SK-N-SH (cell line): Measurements from ENCODE around the gene PHAX. TPM values are rescaled to one million over a fixed set of nuclear protein-coding genes. Genes with fewer than 3 reads are reported as not detected.

Experiments
- CTCF ChIA-PET: fragments of 300-600, 350-600 bp; formaldehyde crosslinking; extraction: SDS; loops from one replicate; lab custom pipeline; 2021; lab: Yijun Ruan, JAX
- POLR2A ChIA-PET: fragments of 350-600 bp; sonication (Branson Sonifier 250); formaldehyde crosslinking; extraction: SDS; loops from one replicate; lab custom pipeline; 2020; ENCODE audit warnings: antibody characterized with exemption, inconsistent platforms; lab: Yijun Ruan, JAX
- DNase-seq: peaks from one replicate; pipeline ENCODE4 v3.0.0; 2012
- H2AFZ ChIP-seq: fragments of 200-600 bp; sonication (generic); 2 replicates; pipeline ENCODE4 v1.8.1; 2016; ENCODE audit warnings: antibody characterized with exemption, mild to moderate bottlenecking, low read depth
- H3F3A ChIP-seq: fragments of 200-600 bp; sonication (generic); replicated peaks from 2 replicates; pipeline ENCODE3; 2016; ENCODE audit warnings: antibody characterized with exemption, mild to moderate bottlenecking; ENCODE audit not compliant: insufficient read depth
- H3K27ac ChIP-seq, 2 experiments: fragments of 200-500 bp in 1 of 2; fragments of 200-600 bp in 1 of 2; sonication (Bioruptor generic) in 1 of 2; sonication (generic), shearing (Covaris generic) in 1 of 2; 2 replicates each; pipeline versions ENCODE4 v1.5.1 to v1.6.1; 2014 to 2016; ENCODE audit warnings: low read depth in 2 of 2, inconsistent platforms in 1 of 2, low read length in 1 of 2, mild to moderate bottlenecking in 1 of 2, mixed read lengths in 1 of 2
- H3K27me3 ChIP-seq: fragments of 200-600 bp; sonication (generic), shearing (Covaris generic); 2 replicates; pipeline ENCODE4 v1.6.1; 2016; ENCODE audit warnings: mixed run types; ENCODE audit not compliant: insufficient read depth
- H3K36me3 ChIP-seq, 2 experiments: fragments of 200-500 bp in 1 of 2; fragments of 200-600 bp in 1 of 2; sonication (Bioruptor generic) in 1 of 2; sonication (generic) in 1 of 2; replicated peaks in 1 of 2; 2 replicates each; pipeline versions ENCODE3 to v1.5.1; 2014 to 2016; ENCODE audit warnings: low read length in 1 of 2, mild to moderate bottlenecking in 1 of 2; ENCODE audit not compliant: insufficient read depth in 2 of 2, control insufficient read depth in 1 of 2
- H3K4me1 ChIP-seq, 2 experiments: fragments of 200-500 bp in 1 of 2; fragments of 200-600 bp in 1 of 2; sonication (Bioruptor generic) in 1 of 2; sonication (generic), shearing (Covaris generic) in 1 of 2; 2 replicates each; pipeline versions ENCODE4 v1.5.1 to v1.6.1; 2014 to 2016; ENCODE audit warnings: low read depth in 1 of 2, low read length in 1 of 2, mixed run types in 1 of 2; ENCODE audit not compliant: insufficient read depth in 2 of 2, control insufficient read depth in 1 of 2
- H3K4me2 ChIP-seq: fragments of 200-600 bp; sonication (generic), shearing (Covaris generic); 2 replicates; pipeline ENCODE4 v1.6.1; 2017; ENCODE audit warnings: mixed run types
- H3K4me3 ChIP-seq, 2 experiments: fragments of 200-500 bp in 1 of 2; fragments of 200-600 bp in 1 of 2; sonication (Bioruptor generic) in 1 of 2; sonication (generic), shearing (Covaris generic) in 1 of 2; 2 replicates each; pipeline versions ENCODE4 v1.5.1 to v1.8.1; 2014 to 2016; ENCODE audit warnings: low read depth in 2 of 2, inconsistent platforms in 1 of 2, low read length in 1 of 2, mild to moderate bottlenecking in 1 of 2, mixed read lengths in 1 of 2, moderate library complexity in 1 of 2
- H3K79me2 ChIP-seq: fragments of 200-600 bp; sonication (generic); 2 replicates; pipeline ENCODE4 v1.8.1; 2017; ENCODE audit warnings: mild to moderate bottlenecking; ENCODE audit not compliant: insufficient read depth
- H3K9ac ChIP-seq: fragments of 200-600 bp; sonication (generic); 2 replicates; pipeline ENCODE4 v1.6.1; 2017; ENCODE audit warnings: mixed run types
- H3K9me2 ChIP-seq: fragments of 200-600 bp; sonication (generic); 2 replicates; pipeline ENCODE4 v1.6.1; 2017; ENCODE audit warnings: mixed run types
- H3K9me3 ChIP-seq: fragments of 200-600 bp; sonication (generic); 2 replicates; pipeline ENCODE4 v1.6.1; 2017; ENCODE audit warnings: mixed run types, mild to moderate bottlenecking, moderate library complexity
- H4K20me1 ChIP-seq: fragments of 200-600 bp; sonication (generic); 2 replicates; pipeline ENCODE4 v1.6.1; 2017; ENCODE audit warnings: mild to moderate bottlenecking, mixed run types; ENCODE audit not compliant: insufficient read depth
- CTCF ChIP-seq: fragments of 200-600 bp; sonication (generic); IDR thresholded peaks from 2 replicates; pipeline ENCODE4 v1.6.1; 2017; ENCODE audit warnings: antibody characterized with exemption, mild to moderate bottlenecking, moderate library complexity
- FOXJ3 ChIP-seq: sonication (generic); formaldehyde crosslinking; IDR thresholded peaks from 2 replicates; pipeline ENCODE4 v1.5.1; 2020; ENCODE audit warnings: mild to moderate bottlenecking, missing genetic modification reagents
- GABPA ChIP-seq: IDR thresholded peaks from 2 replicates; pipeline ENCODE4 v1.4.0; 2012; ENCODE audit warnings: low read depth, mild to moderate bottlenecking
- GATA2 ChIP-seq: sonication (generic); formaldehyde crosslinking; IDR thresholded peaks from 2 replicates; pipeline ENCODE4 v1.5.0; 2020; ENCODE audit warnings: mild to moderate bottlenecking, missing genetic modification reagents
- JUND ChIP-seq: IDR thresholded peaks from 2 replicates; pipeline ENCODE4 v1.4.0; 2012
- NRF1 ChIP-seq: IDR thresholded peaks from 2 replicates; pipeline ENCODE4 v1.6.1; 2012; ENCODE audit warnings: low read depth, mild to moderate bottlenecking, low read length
- RAD21 ChIP-seq: IDR thresholded peaks from 2 replicates; pipeline ENCODE4 v1.6.1; 2012; ENCODE audit warnings: mild to moderate bottlenecking, low read length
- RFX5 ChIP-seq: IDR thresholded peaks from 2 replicates; pipeline ENCODE4 v1.6.1; 2012; ENCODE audit warnings: mild to moderate bottlenecking, improper control_type of control experiment, low read length
- TAF1 ChIP-seq: IDR thresholded peaks from 2 replicates; pipeline ENCODE4 v1.6.1; 2012; ENCODE audit warnings: low read depth, mild to moderate bottlenecking, low read length, moderate library complexity, borderline replicate concordance
- TCF12 ChIP-seq: IDR thresholded peaks from 2 replicates; pipeline ENCODE4 v1.4.0; 2012
- TEAD4 ChIP-seq: IDR thresholded peaks from 2 replicates; pipeline ENCODE4 v1.4.0; 2012; ENCODE audit warnings: mild to moderate bottlenecking, borderline replicate concordance; ENCODE audit not compliant: insufficient read depth
- YY1 ChIP-seq: IDR thresholded peaks from 2 replicates; pipeline ENCODE4 v1.4.0; 2012; ENCODE audit warnings: low read depth, mild to moderate bottlenecking
- ZBTB33 ChIP-seq: IDR thresholded peaks from 2 replicates; pipeline ENCODE4 v1.4.0; 2012; ENCODE audit warnings: low read depth, borderline replicate concordance
- WGBS: methylation state at CpG from one replicate; pipeline ENCODE4 v1.1.6; 2017; ENCODE audit warnings: low lambda C conversion rate; 5-methylcytosine and 5-hydroxymethylcytosine counted together
- polyA plus RNA-seq, 3 experiments: library from polyadenylated mRNA; depleted of rRNA; stranded (reverse); fragments of >200 nt; gene quantifications; 2 replicates each; pipeline ENCODE4 v1.2.3, GENCODE V29; 2012
- TF ChIP-seq, protein P1 (sequence below): fragments of 150-350 bp; IDR thresholded peaks from 2 replicates; pipeline ENCODE4 v1.6.1; 2017; ENCODE audit warnings: antibody characterized with exemption, low read length, low read depth, borderline replicate concordance

The PHAX gene
- polyA plus RNA-seq, 1 of the 3 experiments (the other 2 are of a cell fraction) = 25.1 TPM

- Histone ChIP-seq H3K79me2 (no peaks in the 10 kb centered on the region), H3K4me3 (no peak overlapping the region), H3K4me1 (no peaks in the 10 kb centered on the region), H2AFZ (no peak overlapping the region), H3K36me3 (no peaks in the 10 kb centered on the region), H3K9ac (no peak overlapping the region), H3F3A (no peaks in the 10 kb centered on the region), H3K27ac (no peak overlapping the region), H3K9me3 (0 out of 2 replicates have a peak, but pooled peaks cover 3% of the 10 kb centered on the region), H4K20me1 (no peaks in the 10 kb centered on the region), H3K27me3 (no peaks in the 10 kb centered on the region), H3K9me2 (no peaks in the 10 kb centered on the region), H3K4me2 (no peak overlapping the region)
- no peak for DNase-seq
- ChIA-PET POLR2A (no interaction called here), CTCF (interaction anchor here (1.0 to 1.7 kb wide), 3 partner anchors 14 to 138 kb away, joined by 3 to 7 read pairs (median 3); partner anchors contain the start of gene PHAX)
- WGBS = 92% methylated on average over 5 of the region's 5 CpGs
- TF ChIP-seq ZBTB33 (no peak), JUND (no peak), TAF1 (no peak), TCF12 (no peak)
- TF ChIP-seq, protein P1, sequence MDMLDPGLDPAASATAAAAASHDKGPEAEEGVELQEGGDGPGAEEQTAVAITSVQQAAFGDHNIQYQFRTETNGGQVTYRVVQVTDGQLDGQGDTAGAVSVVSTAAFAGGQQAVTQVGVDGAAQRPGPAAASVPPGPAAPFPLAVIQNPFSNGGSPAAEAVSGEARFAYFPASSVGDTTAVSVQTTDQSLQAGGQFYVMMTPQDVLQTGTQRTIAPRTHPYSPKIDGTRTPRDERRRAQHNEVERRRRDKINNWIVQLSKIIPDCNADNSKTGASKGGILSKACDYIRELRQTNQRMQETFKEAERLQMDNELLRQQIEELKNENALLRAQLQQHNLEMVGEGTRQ = no peak
These were observed 40.6 kb downstream of the PHAX start for GRCh38 chr5:126641387-126641786.

DNA sequence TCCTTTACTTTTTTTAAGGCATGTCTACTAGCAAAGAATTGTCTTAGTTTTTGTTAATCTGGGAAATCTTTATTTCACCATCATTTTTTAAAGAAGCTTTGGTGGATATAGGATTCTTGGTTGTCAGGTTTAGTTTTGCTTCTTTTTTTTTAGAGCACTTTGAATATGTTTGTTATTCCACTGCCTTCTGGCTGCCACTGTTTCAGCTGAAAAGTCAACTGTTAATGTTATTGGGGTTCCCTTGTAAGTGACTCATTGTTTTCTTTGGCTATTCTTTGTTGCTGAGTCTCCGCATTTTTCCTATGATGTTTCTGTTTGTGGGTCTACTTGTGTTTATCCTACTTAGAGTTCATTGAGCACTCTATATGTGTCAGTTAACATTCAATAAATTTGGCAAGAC, 44.4 kb downstream of the PHAX start:
- Histone ChIP-seq H4K20me1 (no peaks in the 10 kb centered on the region), H3K4me3 (no peak overlapping the region), H3K36me3 (no peaks in the 10 kb centered on the region), H3K27me3 (no peaks in the 10 kb centered on the region), H3K79me2 (no peaks in the 10 kb centered on the region), H3F3A (no peaks in the 10 kb centered on the region), H2AFZ (no peak overlapping the region), H3K9ac (no peak overlapping the region), H3K9me2 (no peaks in the 10 kb centered on the region), H3K27ac (no peak overlapping the region), H3K4me1 (no peaks in the 10 kb centered on the region), H3K9me3 (0 out of 2 replicates have a peak, but pooled peaks cover 3% of the 10 kb centered on the region), H3K4me2 (no peak overlapping the region)
- POLR2A ChIA-PET = no interaction called here
- CTCF ChIA-PET = no interaction called here
- TF ChIP-seq GABPA (no peak), NRF1 (no peak), TCF12 (no peak), TEAD4 (no peak)
- WGBS = 81% methylated on average over 1 of the region's 1 CpG
- DNase-seq = no peak

GRCh38 chr5:126647071-126647470, 46.3 kb downstream of the PHAX start:
- no peaks in the 10 kb centered on the region for H4K20me1 ChIP-seq
- H3K4me2 ChIP-seq = no peak overlapping the region
- ChIA-PET POLR2A (no interaction called here), CTCF (interaction anchor here (1.5 kb wide), 1 partner anchor 11 kb away, joined by 6 read pairs; no protein-coding TSS in a partner anchor)
- H3K27ac ChIP-seq = no peak overlapping the region
- H3K4me1 ChIP-seq = no peaks in the 10 kb centered on the region
- H2AFZ ChIP-seq = no peak overlapping the region
- no peaks in the 10 kb centered on the region for H3F3A ChIP-seq
- no peak overlapping the region for H3K4me3 ChIP-seq
- no peaks in the 10 kb centered on the region for H3K27me3 ChIP-seq
- H3K36me3 ChIP-seq = no peaks in the 10 kb centered on the region
- TF ChIP-seq RAD21 (no peak), FOXJ3 (CRISPR knock-in tag) (no peak), YY1 (no peak), CTCF (no peak), GATA2 (no peak), RFX5 (no peak)
- no peak overlapping the region for H3K9ac ChIP-seq
- no peak for DNase-seq
- 0 out of 2 replicates have a peak, but pooled peaks cover 3% of the 10 kb centered on the region for H3K9me3 ChIP-seq
- H3K9me2 ChIP-seq = no peaks in the 10 kb centered on the region
- H3K79me2 ChIP-seq = no peaks in the 10 kb centered on the region
